Measurements from ENCODE around the gene RCC1. TPM values are rescaled to one million over a fixed set of nuclear protein-coding genes. Genes with fewer than 3 reads are reported as not detected.

The RCC1 gene
- total RNA-seq, 4 donors from 2014 or later, result 18.2 to 66.8 (median 25.8) TPM

GRCh38 chr1:28507646-28508434, 2.0 kb downstream of the RCC1 start:
- Histone ChIP-seq H3K4me3 (peak overlapping the region; percentile 41 to 84 (median 71)), H3K4me1 (peaks cover 0 to 55% (median 16%) of the 10 kb centered on the region in 4 donors), H3K27me3 (no peaks in the 10 kb centered on the region), H3K9me3 (no peaks in the 10 kb centered on the region), H3K36me3 (peaks cover 0 to 42% (median 0%) of the 10 kb centered on the region in 3 donors), H3K27ac (peak overlapping the region; percentile 73 to 91 (median 88))
- DNase-seq, result no peak
- TF ChIP-seq CTCF (IDR thresholded peaks at IDR 0.05), result no peak
- no peak for TF ChIP-seq POLR2A (IDR thresholded peaks at IDR 0.05)

- no peaks in the 10 kb centered on the region for H3K9me3 ChIP-seq
- TF ChIP-seq POLR2A (IDR thresholded peaks at IDR 0.05) (no peak), CTCF (IDR thresholded peaks at IDR 0.05) (no peak)
- no peaks in the 10 kb centered on the region for H3K27me3 ChIP-seq
- H3K4me1 ChIP-seq, result peaks cover 0 to 54% (median 16%) of the 10 kb centered on the region in 4 donors
- H3K36me3 ChIP-seq, result peaks cover 0 to 47% (median 0%) of the 10 kb centered on the region in 3 donors
- H3K4me3 ChIP-seq, result peak overlapping the region in 3 of 4 donors; percentile 13 to 84 (median 84)
- no peak for DNase-seq
- H3K27ac ChIP-seq, result peak overlapping the region; percentile 49 to 91 (median 82)
These were observed 2.6 kb downstream of the RCC1 start for GRCh38 chr1:28508435-28508754.

GRCh38 chr1:28509705-28510272, 3.9 kb downstream of the RCC1 start:
- no peak for DNase-seq
- Histone ChIP-seq H3K4me3 (peak overlapping the region in 2 of 4 donors; percentile 1 to 9), H3K9me3 (no peaks in the 10 kb centered on the region), H3K36me3 (peaks cover 0 to 59% (median 0%) of the 10 kb centered on the region in 3 donors), H3K27me3 (no peaks in the 10 kb centered on the region), H3K4me1 (peaks cover 0 to 50% (median 16%) of the 10 kb centered on the region in 4 donors), H3K27ac (peak overlapping the region in 2 of 4 donors; percentile 49 to 91)
- no peak for TF ChIP-seq CTCF (IDR thresholded peaks at IDR 0.05)
- TF ChIP-seq POLR2A (IDR thresholded peaks at IDR 0.05), result no peak

GRCh38 chr1:28510273-28510969, 4.6 kb downstream of the RCC1 start:
- H3K27ac ChIP-seq, result peak overlapping the region in 2 of 4 donors; percentile 49 to 91
- H3K36me3 ChIP-seq, result peaks cover 0 to 65% (median 0%) of the 10 kb centered on the region in 3 donors
- peaks cover 0 to 50% (median 16%) of the 10 kb centered on the region in 4 donors for H3K4me1 ChIP-seq
- no peak for DNase-seq
- H3K27me3 ChIP-seq, result no peaks in the 10 kb centered on the region
- H3K4me3 ChIP-seq, result peak overlapping the region in 2 of 4 donors; percentile 1 to 9
- no peak for TF ChIP-seq CTCF (IDR thresholded peaks at IDR 0.05)
- no peak for TF ChIP-seq POLR2A (IDR thresholded peaks at IDR 0.05)
- H3K9me3 ChIP-seq, result no peaks in the 10 kb centered on the region

- H3K4me3 ChIP-seq, result no peak overlapping the region
- TF ChIP-seq CTCF (IDR thresholded peaks at IDR 0.05) (no peak), POLR2A (IDR thresholded peaks at IDR 0.05) (no peak)
- peaks cover 0 to 67% (median 0%) of the 10 kb centered on the region in 3 donors for H3K36me3 ChIP-seq
- peaks cover 0 to 50% (median 16%) of the 10 kb centered on the region in 4 donors for H3K4me1 ChIP-seq
- peak overlapping the region in 1 of 4 donors; percentile 20 for H3K27ac ChIP-seq
- H3K27me3 ChIP-seq, result no peaks in the 10 kb centered on the region
- no peaks in the 10 kb centered on the region for H3K9me3 ChIP-seq
- no peak for DNase-seq
These were observed 5.2 kb downstream of the RCC1 start for GRCh38 chr1:28510970-28511440.
